ENCODE data around the gene OR1D2.
"Not testable (repeated sequence)": the region's sequence is repeated elsewhere in the genome, so short reads cannot be mapped to it uniquely, and the experiment has no call there.

GRCh38 chr17:3073850-3074249, 30.4 kb downstream of the OR1D2 start:
- not testable (repeated sequence) for TF ChIP-seq CTCF, EZH2phosphoT487, EZH2 (IDR thresholded peaks at IDR 0.05)

Data from neural progenitor cell (in vitro differentiated cells).